ENCODE measurements around the gene RGS4.

The RGS4 gene

GRCh38 chr1:163093579-163093978 lies 24.4 kb downstream of the RGS4 start:
- in situ Hi-C loops (cut with HindIII; ENCODE audit: low pct_unique_long_range_greater_than_20kb, low sequenced_read_pairs): no loop called here
- no peak for DNase-seq (ENCODE audit: low read depth in 1 of 2, low spot score in 1 of 2)
- no peak for TF ChIP-seq JUND (IDR thresholded peaks at IDR 0.05; ENCODE audit: low read depth)

GRCh38 chr1:163094182-163094581 lies 25.0 kb downstream of the RGS4 start:
- TF ChIP-seq JUND (IDR thresholded peaks at IDR 0.05; ENCODE audit: low read depth): no peak
- in situ Hi-C loops (cut with HindIII; ENCODE audit: low pct_unique_long_range_greater_than_20kb, low sequenced_read_pairs): no loop called here
- DNase-seq (ENCODE audit: low read depth in 1 of 2, low spot score in 1 of 2): no peak

DNA sequence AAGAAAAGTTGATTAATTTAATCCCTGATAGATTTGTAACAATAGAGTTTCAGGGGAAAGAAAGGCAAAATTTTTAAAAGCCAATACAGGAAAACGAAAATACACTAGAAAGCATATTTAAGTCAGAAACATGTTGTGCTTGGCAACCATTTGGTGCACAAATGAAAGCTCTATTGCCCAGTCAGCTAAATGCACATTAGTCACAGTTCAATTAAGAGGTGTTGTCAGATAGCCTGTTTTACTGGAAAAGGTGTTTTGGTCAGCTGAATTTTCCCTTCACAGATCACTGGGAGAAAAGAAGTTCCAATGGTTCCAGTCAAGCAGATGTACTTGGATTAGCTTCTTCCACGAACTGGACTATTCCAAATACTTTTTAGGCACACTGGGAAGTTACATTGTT lies 25.4 kb downstream of the RGS4 start:
- TF ChIP-seq JUND (IDR thresholded peaks at IDR 0.05; ENCODE audit: low read depth): no peak
- no peak for DNase-seq (ENCODE audit: low read depth in 1 of 2, low spot score in 1 of 2)
- in situ Hi-C loops (cut with HindIII; ENCODE audit: low pct_unique_long_range_greater_than_20kb, low sequenced_read_pairs): no loop called here

DNA sequence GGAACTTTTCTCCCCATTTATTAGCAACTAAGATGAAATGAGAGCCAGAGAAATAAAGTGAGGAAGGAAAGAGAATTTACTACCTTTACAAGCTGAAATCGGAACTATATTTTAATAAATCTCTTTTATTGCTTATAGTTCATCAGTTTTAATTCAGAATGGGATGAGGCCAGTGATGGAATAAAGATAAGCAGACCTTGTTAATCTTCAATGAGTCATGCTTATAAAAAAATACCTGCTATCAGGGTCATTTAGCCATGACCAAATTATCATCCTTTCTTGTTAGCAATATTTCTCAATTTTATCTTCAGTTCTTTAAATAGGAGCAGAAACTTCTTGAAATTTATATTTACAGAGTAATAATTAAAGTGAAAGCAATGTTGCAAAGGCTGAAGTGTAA lies 26.1 kb downstream of the RGS4 start:
- in situ Hi-C loops (cut with HindIII; ENCODE audit: low pct_unique_long_range_greater_than_20kb, low sequenced_read_pairs): no loop called here
- no peak for TF ChIP-seq JUND (IDR thresholded peaks at IDR 0.05; ENCODE audit: low read depth)
- DNase-seq (ENCODE audit: low read depth in 1 of 2, low spot score in 1 of 2): no peak

DNA sequence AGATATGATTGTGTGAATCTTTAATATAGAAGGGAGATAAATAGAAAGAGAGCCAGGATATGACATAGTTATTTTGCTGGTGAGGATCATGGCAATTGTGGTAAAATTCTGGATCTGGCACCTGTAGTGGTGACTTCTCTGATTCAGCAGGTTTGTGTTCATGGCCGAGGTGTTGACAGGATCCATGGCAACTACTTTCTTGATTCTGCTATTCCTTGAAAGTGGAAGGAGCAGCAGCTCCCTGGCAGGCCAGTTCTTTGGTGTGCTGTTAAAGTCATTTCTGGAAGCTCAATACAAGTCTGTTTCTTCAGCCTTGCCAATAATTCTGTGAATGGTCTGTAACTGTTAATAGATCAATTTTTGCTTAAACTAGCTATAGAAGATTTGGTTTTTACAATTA lies 33.4 kb downstream of the RGS4 start:
- in situ Hi-C loops (cut with HindIII; ENCODE audit: low pct_unique_long_range_greater_than_20kb, low sequenced_read_pairs): no loop called here
- TF ChIP-seq JUND (IDR thresholded peaks at IDR 0.05; ENCODE audit: low read depth): no peak
- no peak for DNase-seq (ENCODE audit: low read depth in 1 of 2, low spot score in 1 of 2)

DNA sequence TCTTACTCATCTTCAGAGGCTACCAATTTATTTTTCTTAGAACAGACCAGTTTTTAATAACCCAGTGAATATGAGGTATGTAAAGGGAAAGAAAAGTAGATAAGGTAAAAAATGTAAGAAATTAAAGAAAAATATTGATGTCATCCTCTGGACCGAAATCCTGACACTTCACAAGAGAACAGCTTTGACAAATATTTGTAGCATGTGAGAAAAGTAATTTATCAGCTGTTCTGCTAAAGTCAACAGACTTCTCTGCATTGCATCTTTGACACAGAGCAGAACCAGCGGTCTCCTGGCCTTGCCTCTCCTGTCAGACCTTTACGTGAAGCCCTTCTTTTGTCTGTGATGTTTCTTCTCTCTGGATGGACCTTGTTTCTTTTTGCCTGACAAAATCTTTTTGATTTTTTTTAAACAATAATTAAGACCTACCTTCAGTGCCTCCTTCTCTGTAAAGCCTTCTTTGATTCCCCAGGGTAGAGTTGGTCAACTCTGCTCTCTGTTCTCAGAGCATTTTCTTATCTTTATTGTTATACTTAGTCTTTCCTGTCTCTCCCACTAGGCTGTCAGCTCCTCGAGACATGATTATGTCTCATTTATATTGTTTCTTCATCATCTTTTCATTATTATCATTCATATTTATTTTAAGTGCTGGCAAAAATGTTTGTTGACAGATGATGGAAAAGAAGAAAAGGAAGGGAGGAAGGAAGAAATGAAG lies 35.4 kb downstream of the RGS4 start:
- in situ Hi-C loops (cut with HindIII; ENCODE audit: low pct_unique_long_range_greater_than_20kb, low sequenced_read_pairs): no loop called here
- no peak for TF ChIP-seq JUND (IDR thresholded peaks at IDR 0.05; ENCODE audit: low read depth)
- DNase-seq (ENCODE audit: low read depth in 1 of 2, low spot score in 1 of 2): no peak

GRCh38 chr1:163106364-163106987 lies 37.3 kb downstream of the RGS4 start:
- in situ Hi-C loops (cut with HindIII; ENCODE audit: low pct_unique_long_range_greater_than_20kb, low sequenced_read_pairs): no loop called here
- no peak for DNase-seq (ENCODE audit: low read depth in 1 of 2, low spot score in 1 of 2)
- no peak for TF ChIP-seq JUND (IDR thresholded peaks at IDR 0.05; ENCODE audit: low read depth)

GRCh38 chr1:163107655-163108054 lies 38.5 kb downstream of the RGS4 start:
- DNase-seq (ENCODE audit: low read depth in 1 of 2, low spot score in 1 of 2): no peak
- in situ Hi-C loops (cut with HindIII; ENCODE audit: low pct_unique_long_range_greater_than_20kb, low sequenced_read_pairs): no loop called here
- TF ChIP-seq JUND (IDR thresholded peaks at IDR 0.05; ENCODE audit: low read depth): no peak

DNA sequence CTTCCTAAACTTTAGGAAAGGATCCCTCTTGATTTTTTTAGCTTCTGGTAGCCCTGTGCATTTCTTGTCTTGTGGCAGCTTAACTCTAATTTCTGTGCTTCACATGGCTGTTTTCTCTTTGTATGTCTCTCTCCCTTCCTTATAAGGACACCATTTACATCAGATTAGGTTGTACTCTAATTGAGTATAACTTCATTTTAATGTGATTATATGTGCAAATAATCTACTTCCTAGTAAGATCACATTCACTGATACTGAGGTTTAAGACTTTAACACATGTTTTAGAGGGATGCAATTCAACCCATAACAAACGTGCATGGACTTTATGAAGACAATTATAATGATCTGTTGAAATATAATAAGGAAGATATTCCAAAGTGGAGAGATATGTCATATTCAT lies 46.7 kb downstream of the RGS4 start:
- TF ChIP-seq JUND (IDR thresholded peaks at IDR 0.05; ENCODE audit: low read depth): no peak
- no peak for DNase-seq (ENCODE audit: low read depth in 1 of 2, low spot score in 1 of 2)
- in situ Hi-C loops (cut with HindIII; ENCODE audit: low pct_unique_long_range_greater_than_20kb, low sequenced_read_pairs): no loop called here

DNA sequence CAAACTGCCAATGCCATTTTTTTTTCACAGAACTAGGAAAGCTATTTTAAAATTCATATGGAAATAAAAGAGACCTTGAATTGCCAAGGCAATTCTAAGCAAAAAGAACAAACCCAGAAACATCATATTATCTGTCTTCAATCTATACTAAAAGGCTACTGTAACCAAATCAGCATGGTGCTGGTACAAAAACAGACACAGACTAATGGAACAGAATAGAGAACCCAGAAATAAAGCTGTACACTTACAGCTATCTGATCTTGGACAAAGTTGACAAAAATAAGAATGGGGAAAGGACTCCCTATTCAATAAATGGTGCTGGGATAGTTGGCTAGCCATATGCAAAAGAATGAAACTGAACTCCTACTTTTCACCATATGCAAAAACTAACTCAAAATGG lies 50.5 kb downstream of the RGS4 start:
- DNase-seq (ENCODE audit: low read depth in 1 of 2, low spot score in 1 of 2): no peak
- TF ChIP-seq JUND (IDR thresholded peaks at IDR 0.05; ENCODE audit: low read depth): no peak
- in situ Hi-C loops (cut with HindIII; ENCODE audit: low pct_unique_long_range_greater_than_20kb, low sequenced_read_pairs): no loop called here

DNA sequence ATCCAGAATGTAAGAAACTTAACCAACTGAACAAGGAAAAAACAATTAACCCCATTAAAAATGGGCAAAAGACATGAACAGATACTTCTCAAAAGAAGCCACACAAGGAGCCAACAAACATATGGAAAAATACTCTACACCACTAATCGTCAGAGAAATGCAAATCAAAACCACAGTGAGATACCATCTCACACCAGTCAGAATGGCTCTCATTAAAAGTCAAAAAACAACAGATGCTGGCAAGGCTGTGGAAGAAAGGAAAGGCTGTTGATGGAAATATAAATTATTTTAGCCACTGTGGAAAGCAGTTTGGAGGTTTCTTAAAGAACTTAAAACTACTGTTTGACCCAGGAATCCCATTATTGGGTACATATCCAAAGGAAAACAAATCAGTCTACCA lies 51.2 kb downstream of the RGS4 start:
- no peak for DNase-seq (ENCODE audit: low read depth in 1 of 2, low spot score in 1 of 2)
- in situ Hi-C loops (cut with HindIII; ENCODE audit: low pct_unique_long_range_greater_than_20kb, low sequenced_read_pairs): no loop called here
- no peak for TF ChIP-seq JUND (IDR thresholded peaks at IDR 0.05; ENCODE audit: low read depth)

GRCh38 chr1:163124812-163125211 lies 55.7 kb downstream of the RGS4 start:
- DNase-seq (ENCODE audit: low read depth in 1 of 2, low spot score in 1 of 2): no peak
- in situ Hi-C loops (cut with HindIII; ENCODE audit: low pct_unique_long_range_greater_than_20kb, low sequenced_read_pairs): no loop called here
- TF ChIP-seq JUND (IDR thresholded peaks at IDR 0.05; ENCODE audit: low read depth): no peak

All from T47D (cell line).